Measurements from ENCODE around the gene KLRF2.

GRCh38 chr12:9935026-9935425, 53.7 kb downstream of the KLRF2 start:
- TF ChIP-seq CTCF (IDR thresholded peaks at IDR 0.05) = no peak
- no peak for TF ChIP-seq POLR2A (IDR thresholded peaks at IDR 0.05)

Data from right lobe of liver (tissue), 4 donors.